ENCODE data around the gene TASP1. TPM values are rescaled to one million over a fixed set of nuclear protein-coding genes. Genes with fewer than 3 reads are reported as not detected.

TASP1 gene
- total RNA-seq: 3.7 and 5.8 TPM in 2 replicates

GRCh38 chr20:13638496-13639149, at the start of gene TASP1:
TSS of gene TASP1 (minus strand) at chr20:13638932. CDS start at chr20:13630078, 8,854 bp downstream.

Other genes with a start within 250 kb of the TASP1 start
- 5.4 and 9.9 TPM in 2 replicates for gene ESF1, start 146.0 kb upstream of the TASP1 start, total RNA-seq
- 6.5 and 8.8 TPM in 2 replicates for gene NDUFAF5, start 146.1 kb upstream of the TASP1 start, total RNA-seq